D721Med (cell line): Measurements from ENCODE around the gene ZNF865.

ENCODE experiments used
- DNase-seq: peaks from one replicate; pipeline ENCODE4 v3.0.0; 2011; ENCODE audit warnings: low spot score; ENCODE audit not compliant: insufficient read length
- FAIRE-seq: peaks from 2 replicates; lab custom pipeline; 2011; peaks lifted over from hg19 to GRCh38; lab: Jason Lieb, UNC
- TF ChIP-seq, protein P1 (sequence below): IDR thresholded peaks from 2 replicates; pipeline ENCODE4 v1.5.1; 2012; ENCODE audit warnings: mild to moderate bottlenecking, control low read depth; ENCODE audit not compliant: insufficient read depth; ENCODE audit errors: missing control alignments

ZNF865 gene

DNA sequence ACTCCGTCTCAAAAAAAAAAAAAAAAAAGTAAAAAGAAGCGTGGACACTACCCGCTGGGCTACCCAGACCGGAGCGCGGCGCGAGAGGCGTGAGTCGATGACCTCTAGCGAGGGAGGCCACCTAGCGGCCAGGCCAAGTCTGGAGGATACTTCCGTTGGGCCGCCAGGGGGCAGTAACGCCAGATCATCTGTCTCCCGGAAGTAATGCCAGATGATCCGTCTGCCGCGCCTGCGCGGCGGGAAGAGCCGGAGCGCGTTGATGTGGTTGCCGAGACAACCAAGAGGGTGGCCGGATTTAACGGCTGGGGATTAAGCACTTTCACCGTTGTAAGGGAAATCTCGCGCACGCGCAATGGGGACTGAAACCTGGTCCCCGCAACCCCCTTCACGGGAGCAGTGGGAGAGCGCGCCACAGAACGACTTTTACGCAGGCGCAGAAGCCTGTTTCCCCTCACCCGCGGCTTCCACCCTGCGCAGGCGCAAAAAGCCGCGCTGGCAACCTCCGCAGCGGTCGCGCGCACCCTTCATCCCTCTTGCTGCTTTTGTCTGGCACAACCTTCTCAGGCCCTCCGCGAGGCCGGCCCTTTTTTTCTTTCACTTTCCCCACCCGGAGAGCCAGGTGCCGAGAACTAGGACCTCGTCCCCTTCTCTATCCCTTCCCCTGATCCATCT is 48.3 kb downstream of the ZNF865 start:
- no peak for FAIRE-seq

DNA sequence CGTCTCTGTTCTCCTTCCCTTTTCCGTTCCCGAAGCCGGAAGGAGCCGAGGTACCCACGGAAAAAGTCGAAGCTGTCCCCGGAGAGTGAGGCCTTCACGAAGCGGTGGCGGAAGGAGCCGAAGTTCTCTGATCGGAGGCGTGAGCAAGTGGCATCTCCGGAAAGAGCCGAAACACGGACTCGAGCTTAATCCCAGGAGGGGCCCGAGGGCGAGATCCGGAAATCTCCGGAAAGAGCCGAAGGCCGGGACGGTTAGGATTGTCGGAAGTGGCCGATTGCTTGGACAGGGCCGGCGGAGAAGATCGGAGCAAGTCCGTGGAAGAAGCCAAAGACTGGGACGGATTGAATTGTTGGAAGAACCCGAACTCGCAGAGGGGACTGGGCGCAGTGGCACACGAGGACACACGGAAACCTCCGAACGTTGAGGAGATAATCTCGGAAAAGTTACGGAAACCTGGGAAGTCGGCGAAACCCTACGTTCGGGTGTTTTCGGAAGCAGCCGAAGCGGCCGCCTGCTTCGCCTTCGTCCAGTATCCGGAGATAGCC is 48.9 kb downstream of the ZNF865 start:
- no peak for FAIRE-seq
- DNase-seq, result no peak
- TF ChIP-seq, protein P1, sequence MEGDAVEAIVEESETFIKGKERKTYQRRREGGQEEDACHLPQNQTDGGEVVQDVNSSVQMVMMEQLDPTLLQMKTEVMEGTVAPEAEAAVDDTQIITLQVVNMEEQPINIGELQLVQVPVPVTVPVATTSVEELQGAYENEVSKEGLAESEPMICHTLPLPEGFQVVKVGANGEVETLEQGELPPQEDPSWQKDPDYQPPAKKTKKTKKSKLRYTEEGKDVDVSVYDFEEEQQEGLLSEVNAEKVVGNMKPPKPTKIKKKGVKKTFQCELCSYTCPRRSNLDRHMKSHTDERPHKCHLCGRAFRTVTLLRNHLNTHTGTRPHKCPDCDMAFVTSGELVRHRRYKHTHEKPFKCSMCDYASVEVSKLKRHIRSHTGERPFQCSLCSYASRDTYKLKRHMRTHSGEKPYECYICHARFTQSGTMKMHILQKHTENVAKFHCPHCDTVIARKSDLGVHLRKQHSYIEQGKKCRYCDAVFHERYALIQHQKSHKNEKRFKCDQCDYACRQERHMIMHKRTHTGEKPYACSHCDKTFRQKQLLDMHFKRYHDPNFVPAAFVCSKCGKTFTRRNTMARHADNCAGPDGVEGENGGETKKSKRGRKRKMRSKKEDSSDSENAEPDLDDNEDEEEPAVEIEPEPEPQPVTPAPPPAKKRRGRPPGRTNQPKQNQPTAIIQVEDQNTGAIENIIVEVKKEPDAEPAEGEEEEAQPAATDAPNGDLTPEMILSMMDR, result no peak

More for the DNA sequence above, 48.3 kb downstream of the ZNF865 start:
- DNase-seq, result peak; percentile 95
- TF ChIP-seq, protein P1, result peak; percentile 100

DNA sequence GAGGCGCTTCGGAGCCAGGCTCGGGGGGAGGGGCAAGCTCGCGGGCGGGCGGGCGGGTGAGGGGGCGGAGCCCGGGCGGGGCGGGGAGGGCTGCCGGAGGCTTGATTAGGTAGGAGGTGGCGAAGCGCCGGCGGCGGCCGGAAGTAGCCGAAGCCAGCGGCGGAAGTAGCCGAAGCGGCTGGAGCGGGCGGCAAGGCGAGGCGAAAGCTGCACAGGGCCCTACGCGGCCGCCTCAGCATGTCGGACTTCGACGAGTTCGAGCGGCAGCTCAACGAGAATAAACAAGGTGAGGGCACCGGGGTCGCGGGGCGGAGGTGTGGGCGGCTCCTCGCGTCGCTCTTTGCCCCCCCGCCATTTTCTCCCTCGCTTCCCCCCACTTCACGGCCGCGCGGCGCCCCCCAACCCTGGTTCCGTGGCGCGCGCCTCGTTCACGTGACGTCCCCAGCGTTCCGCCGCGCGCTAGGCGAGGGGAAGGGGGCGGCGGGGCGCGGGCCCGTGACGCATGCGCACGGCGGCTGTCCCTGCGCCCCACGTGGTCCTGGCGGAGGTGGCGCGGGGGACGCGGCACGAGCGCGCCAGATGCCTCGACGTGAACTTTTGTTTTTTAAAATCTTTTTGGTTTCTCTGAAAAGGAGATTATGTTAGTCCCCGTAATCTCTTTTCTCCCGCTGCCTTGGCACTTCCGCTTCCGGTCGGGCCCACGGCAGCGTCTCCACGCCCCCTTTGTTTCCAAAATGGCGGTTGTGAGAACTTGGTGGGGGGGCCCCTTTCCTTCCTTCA is 49.6 kb downstream of the ZNF865 start, which contains the start of gene U2AF2:
Gene U2AF2 (plus strand): TSS at position 168 of the 780 bp plus-strand sequence. CDS start 70 bp downstream, at position 238.
- TF ChIP-seq, protein P1, result no peak
- DNase-seq (peak; percentile 62), FAIRE-seq (no peak)

DNA sequence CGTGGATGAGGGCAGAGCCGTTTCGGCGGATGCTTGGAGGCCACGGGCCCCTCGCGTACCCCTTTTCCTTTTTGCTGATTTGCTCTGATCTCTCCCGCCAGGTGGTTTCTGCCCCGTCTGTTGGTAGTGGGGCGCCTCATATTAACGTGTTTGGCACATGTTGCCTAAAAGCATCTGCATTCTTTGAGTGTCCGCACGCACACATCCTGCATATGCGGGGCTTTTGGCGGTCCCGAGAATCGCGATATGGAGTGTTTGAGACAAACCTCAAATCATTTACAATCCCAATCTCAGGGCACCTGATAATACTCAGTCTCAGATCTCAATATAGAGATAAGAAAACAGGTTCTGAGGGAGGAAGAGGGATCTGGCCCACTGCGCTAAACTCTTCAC is 50.2 kb downstream of the ZNF865 start:
- TF ChIP-seq, protein P1, result no peak
- DNase-seq, result no peak
- no peak for FAIRE-seq

DNA sequence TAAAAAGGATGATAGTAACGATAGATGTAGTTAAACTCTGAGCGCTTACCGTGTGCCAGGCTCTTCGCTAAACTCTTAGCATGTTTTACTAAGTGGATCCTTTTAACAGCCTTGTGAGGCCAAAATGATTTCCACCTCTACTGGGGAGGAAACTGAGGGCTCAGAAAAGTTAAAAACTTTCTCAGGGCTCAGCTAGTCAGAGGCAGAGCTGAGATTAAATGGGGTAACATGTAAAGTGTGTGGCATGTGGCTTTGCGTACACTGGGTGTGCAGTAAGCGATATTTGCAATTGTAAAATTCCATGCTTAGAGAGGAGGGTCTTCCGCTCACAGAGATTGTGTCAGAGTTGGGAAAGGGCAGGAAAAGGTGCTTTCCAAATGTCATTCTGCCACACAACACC is 51.1 kb downstream of the ZNF865 start:
- DNase-seq (no peak), FAIRE-seq (no peak)
- TF ChIP-seq, protein P1, result no peak

DNA sequence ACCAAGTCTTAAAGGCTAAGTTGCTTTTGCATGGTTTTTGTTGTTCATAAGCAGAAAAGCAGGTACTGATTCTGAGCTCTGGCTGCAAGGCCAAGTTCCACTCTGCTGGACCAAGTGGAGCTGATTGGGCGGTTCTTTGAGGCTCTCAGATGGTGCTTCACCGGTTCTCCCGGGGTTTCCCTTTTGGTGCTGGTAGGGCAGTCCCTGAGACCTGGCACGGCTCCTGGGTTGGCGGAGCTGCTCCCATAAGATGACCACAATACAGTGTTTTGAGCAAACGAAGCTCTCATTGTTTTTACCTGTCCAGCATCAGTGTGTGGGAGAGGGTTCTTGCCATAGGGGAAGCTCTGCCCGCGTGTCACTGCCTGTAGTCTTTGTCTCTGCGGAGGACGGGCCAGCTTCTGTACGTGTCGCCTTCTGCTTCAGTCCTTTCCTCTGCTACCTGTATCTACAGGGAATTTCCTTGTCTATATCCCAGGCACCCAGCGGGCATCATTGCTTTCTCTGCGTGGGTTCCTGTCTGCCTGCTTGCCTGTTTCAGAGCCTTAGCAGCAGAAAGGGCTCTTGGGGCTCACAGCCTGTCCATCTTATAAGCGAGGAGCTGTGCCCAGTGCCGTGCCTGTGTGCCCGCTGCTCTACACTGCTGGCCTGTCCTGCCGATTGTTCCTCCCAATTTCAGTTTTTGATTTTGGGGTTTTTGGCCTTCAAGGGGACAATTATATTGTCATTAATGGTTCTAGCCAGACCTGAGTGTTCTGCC is 51.7 kb downstream of the ZNF865 start:
- DNase-seq (no peak), FAIRE-seq (no peak)
- TF ChIP-seq, protein P1, result no peak
